ENCODE results near the gene KAZALD1. TPM values are rescaled to one million over a fixed set of nuclear protein-coding genes. Genes with fewer than 3 reads are reported as not detected.

Gene KAZALD1
- total RNA-seq, 4 donors from 2014 or later: 25.9 to 41.8 (median 39.1) TPM; not detected in 1

DNA sequence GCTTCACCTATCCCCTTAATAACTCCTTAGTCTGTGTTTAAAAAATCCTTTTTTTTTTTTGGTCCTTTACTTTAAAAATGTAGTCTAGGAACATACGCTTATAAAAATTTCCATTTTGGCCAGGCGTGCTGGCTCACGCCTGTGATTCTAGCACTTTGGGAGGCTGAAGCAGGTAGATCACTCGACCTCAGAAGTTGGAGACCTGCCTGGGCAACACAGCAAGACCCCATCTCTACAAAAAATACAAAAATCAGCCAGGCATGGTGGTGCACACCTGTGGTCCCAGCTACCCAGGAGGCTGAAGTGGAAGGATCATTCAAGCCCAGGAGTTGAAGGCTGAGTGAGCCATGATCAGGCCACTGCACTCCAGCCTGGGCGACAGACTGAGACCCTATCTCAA lies 14.8 kb downstream of the KAZALD1 start:
- Histone ChIP-seq H3K27ac (no peak overlapping the region), H3K9me3 (no peaks in the 10 kb centered on the region), H3K36me3 (no peaks in the 10 kb centered on the region), H3K4me3 (no peak overlapping the region), H3K4me1 (peaks cover 0 to 6% (median 3%) of the 10 kb centered on the region in 4 donors), H3K27me3 (no peaks in the 10 kb centered on the region)
- no peak for TF ChIP-seq POLR2A (IDR thresholded peaks at IDR 0.05)
- TF ChIP-seq, protein P1, sequence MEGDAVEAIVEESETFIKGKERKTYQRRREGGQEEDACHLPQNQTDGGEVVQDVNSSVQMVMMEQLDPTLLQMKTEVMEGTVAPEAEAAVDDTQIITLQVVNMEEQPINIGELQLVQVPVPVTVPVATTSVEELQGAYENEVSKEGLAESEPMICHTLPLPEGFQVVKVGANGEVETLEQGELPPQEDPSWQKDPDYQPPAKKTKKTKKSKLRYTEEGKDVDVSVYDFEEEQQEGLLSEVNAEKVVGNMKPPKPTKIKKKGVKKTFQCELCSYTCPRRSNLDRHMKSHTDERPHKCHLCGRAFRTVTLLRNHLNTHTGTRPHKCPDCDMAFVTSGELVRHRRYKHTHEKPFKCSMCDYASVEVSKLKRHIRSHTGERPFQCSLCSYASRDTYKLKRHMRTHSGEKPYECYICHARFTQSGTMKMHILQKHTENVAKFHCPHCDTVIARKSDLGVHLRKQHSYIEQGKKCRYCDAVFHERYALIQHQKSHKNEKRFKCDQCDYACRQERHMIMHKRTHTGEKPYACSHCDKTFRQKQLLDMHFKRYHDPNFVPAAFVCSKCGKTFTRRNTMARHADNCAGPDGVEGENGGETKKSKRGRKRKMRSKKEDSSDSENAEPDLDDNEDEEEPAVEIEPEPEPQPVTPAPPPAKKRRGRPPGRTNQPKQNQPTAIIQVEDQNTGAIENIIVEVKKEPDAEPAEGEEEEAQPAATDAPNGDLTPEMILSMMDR (IDR thresholded peaks at IDR 0.05): no peak
- DNase-seq: no peak

- Histone ChIP-seq H3K36me3 (no peaks in the 10 kb centered on the region), H3K27ac (no peak overlapping the region), H3K4me1 (no peaks in the 10 kb centered on the region), H3K9me3 (no peaks in the 10 kb centered on the region), H3K27me3 (peaks cover 0 to 9% of the 10 kb centered on the region in 2 donors), H3K4me3 (no peak overlapping the region)
- TF ChIP-seq, protein P1 (IDR thresholded peaks at IDR 0.05): no peak
- TF ChIP-seq POLR2A (IDR thresholded peaks at IDR 0.05): no peak
- no peak for DNase-seq
These were observed 18.1 kb downstream of the KAZALD1 start for GRCh38 chr10:101079874-101080273.

DNA sequence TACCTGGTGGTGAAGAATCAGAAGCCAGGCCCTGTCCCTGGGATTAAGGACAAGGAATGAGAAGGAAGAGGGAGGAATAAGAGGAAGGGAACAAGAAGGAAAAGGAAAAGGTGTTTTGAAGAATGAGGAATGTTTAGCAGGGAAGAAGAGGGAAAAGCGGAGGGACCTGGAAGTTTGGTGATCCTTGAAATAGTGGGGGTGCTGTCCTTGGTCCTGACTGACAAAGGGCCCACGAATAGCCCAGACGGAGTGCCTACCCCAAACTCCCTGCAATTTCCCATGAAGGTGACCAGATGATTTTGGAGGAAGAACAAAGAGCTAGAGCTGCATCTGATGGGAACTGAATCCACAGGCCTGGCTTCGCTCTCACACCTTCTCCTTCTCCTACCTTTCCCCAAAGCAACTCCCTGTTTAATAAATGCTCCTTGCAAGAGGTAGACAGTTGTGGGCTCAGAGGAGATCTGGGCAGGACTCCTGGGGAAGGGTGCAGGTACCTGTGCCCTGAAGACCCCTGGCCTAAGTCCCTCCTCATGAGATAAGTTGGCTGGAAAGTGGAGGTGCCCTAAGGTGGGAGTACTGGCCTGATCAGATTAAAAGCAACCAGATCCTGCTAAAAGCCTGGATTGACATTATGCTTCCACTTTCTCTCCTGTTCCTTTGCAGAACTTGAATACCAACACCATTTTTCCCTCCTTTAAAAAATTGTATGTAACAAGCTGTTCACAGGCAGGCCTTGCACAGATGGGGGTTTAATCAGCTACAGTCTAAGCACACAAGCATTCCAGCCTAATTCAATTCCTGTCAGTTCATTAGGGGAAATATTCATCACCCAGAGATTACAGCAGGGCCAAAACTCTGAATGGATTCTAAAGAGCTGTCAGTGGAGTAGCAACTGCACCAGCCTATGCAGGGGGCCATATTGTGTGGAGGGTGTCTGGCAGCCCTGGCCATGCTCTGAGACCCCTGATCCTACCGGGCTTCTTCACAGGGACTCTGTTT lies 19.4 kb downstream of the KAZALD1 start:
- no peak overlapping the region for H3K4me3 ChIP-seq
- H3K27ac ChIP-seq: no peak overlapping the region
- no peaks in the 10 kb centered on the region for H3K36me3 ChIP-seq
- no peaks in the 10 kb centered on the region for H3K4me1 ChIP-seq
- H3K27me3 ChIP-seq: peaks cover 0 to 12% of the 10 kb centered on the region in 2 donors
- TF ChIP-seq, protein P1 (IDR thresholded peaks at IDR 0.05): no peak
- TF ChIP-seq POLR2A (IDR thresholded peaks at IDR 0.05): no peak
- H3K9me3 ChIP-seq: no peaks in the 10 kb centered on the region
- no peak for DNase-seq

GRCh38 chr10:101085846-101086245 lies 24.1 kb downstream of the KAZALD1 start:
- no peak overlapping the region for H3K27ac ChIP-seq
- TF ChIP-seq, protein P1 (IDR thresholded peaks at IDR 0.05): no peak
- no peak for TF ChIP-seq POLR2A (IDR thresholded peaks at IDR 0.05)
- no peak for DNase-seq
- no peaks in the 10 kb centered on the region for H3K36me3 ChIP-seq
- peaks cover 0 to 6% (median 0%) of the 10 kb centered on the region in 4 donors for H3K4me1 ChIP-seq
- H3K9me3 ChIP-seq: no peaks in the 10 kb centered on the region
- peaks cover 0 to 24% of the 10 kb centered on the region in 2 donors for H3K27me3 ChIP-seq
- H3K4me3 ChIP-seq: no peak overlapping the region

DNA sequence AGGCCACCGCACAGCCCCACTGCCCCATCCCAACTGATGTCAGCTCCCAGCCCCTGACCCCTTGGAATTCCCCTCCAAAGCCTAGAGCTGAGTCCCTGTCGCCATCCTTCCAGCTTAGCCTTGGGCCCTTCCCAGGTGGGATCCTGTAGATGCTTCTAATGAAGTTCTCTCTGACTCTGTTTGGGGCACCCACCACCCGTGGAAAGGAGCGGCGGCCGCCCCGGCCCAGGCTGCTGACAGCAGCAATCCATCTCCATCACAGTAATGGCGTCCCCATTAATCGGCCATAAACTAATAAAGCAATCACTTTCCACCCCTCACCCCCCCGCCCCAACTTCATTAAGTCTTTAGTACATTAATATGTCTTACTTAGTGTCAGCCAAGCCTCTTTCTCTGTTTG lies 25.6 kb downstream of the KAZALD1 start:
- no peaks in the 10 kb centered on the region for H3K9me3 ChIP-seq
- H3K27ac ChIP-seq: no peak overlapping the region
- peaks cover 0 to 6% (median 0%) of the 10 kb centered on the region in 4 donors for H3K4me1 ChIP-seq
- TF ChIP-seq POLR2A (IDR thresholded peaks at IDR 0.05): no peak
- TF ChIP-seq, protein P1 (IDR thresholded peaks at IDR 0.05): no peak
- no peak overlapping the region for H3K4me3 ChIP-seq
- H3K36me3 ChIP-seq: no peaks in the 10 kb centered on the region
- H3K27me3 ChIP-seq: peaks cover 0 to 24% of the 10 kb centered on the region in 2 donors
- DNase-seq: no peak
